ENCODE data around the gene PPP1R3F. TPM values are rescaled to one million over a fixed set of nuclear protein-coding genes. Genes with fewer than 3 reads are reported as not detected.

Gene PPP1R3F, protein sequence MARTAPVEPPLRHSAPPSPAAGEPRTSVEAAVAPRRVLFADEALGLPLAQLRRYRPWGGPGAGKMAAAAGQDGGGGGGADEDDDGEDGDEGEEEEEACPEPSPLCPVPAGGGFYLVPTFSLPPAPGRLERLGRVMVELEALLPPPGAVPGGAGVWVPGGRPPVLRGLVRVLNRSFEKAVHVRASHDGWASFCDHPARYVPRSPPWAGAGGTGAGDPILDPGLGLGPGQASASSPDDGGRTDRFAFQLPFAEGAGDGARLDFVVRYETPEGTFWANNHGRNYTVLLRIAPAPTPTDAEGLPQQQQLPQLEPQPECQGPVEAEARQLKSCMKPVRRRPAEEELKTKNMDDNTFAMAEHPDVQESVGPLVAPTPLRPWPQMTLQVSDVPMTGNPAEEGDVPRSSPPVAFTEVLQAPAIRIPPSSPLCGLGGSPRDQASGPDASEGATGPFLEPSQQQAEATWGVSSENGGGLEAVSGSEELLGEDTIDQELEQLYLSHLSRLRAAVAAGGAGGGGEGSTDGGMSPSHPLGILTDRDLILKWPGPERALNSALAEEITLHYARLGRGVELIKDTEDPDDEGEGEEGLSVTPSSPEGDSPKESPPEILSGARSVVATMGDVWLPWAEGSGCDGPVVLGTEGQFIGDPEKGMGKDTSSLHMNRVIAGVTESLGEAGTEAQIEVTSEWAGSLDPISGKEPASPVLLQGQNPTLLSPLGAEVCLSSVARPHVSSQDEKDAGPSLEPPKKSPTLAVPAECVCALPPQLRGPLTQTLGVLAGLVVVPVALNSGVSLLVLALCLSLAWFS
- 1 to 10 TPM; 8.6 to 9.7 (median 9.0) TPM for polyA plus RNA-seq (ENCODE audit: insufficient read length in 3 of 3)
- long read RNA-seq, donor 1, partial matches to known transcripts, result 0 of 6 reads
- long read RNA-seq, donor 1, other reads (novel, unspliced or antisense), result 5 of 6 reads
- long read RNA-seq, donor 2, partial matches to known transcripts, result 0 of 11 reads
- long read RNA-seq, donor 2, other reads (novel, unspliced or antisense), result 8 of 11 reads
- long read RNA-seq, donor 3, partial matches to known transcripts, result 0 of 2 reads
- long read RNA-seq, donor 3, other reads (novel, unspliced or antisense), result 0 of 2 reads
- long read RNA-seq, donor 4, partial matches to known transcripts, result 0 of 1 reads
- long read RNA-seq, donor 4, other reads (novel, unspliced or antisense), result 0 of 1 reads
- long read RNA-seq, donor 5, result 0 reads
- long read RNA-seq, donor 6, result 0 reads
- long read RNA-seq, donor 7, partial matches to known transcripts, result 0 of 3 reads
- long read RNA-seq, donor 7, other reads (novel, unspliced or antisense), result 0 of 3 reads
- long read RNA-seq, donor 8, partial matches to known transcripts, result 0 of 1 reads
- long read RNA-seq, donor 8, other reads (novel, unspliced or antisense), result 0 of 1 reads
- long read RNA-seq, donor 9, partial matches to known transcripts, result 0 of 3 reads
- long read RNA-seq, donor 9, other reads (novel, unspliced or antisense), result 0 of 3 reads
- long read RNA-seq, donor 10, result 0 reads
- long read RNA-seq, donor 11, partial matches to known transcripts, result 0 of 1 reads
- long read RNA-seq, donor 11, other reads (novel, unspliced or antisense), result 0 of 1 reads
- long read RNA-seq, donor 12, partial matches to known transcripts, result 0 of 2 reads
- long read RNA-seq, donor 12, other reads (novel, unspliced or antisense), result 0 of 2 reads
- long read RNA-seq, donor 13, partial matches to known transcripts, result 0 of 1 reads
- long read RNA-seq, donor 13, other reads (novel, unspliced or antisense), result 0 of 1 reads
- long read RNA-seq, donor 14, partial matches to known transcripts, result 0 of 8 reads
- long read RNA-seq, donor 14, other reads (novel, unspliced or antisense), result 5 of 8 reads
- long read RNA-seq, donor 15, partial matches to known transcripts, result 0 of 1 reads
- long read RNA-seq, donor 15, other reads (novel, unspliced or antisense), result 0 of 1 reads
- long read RNA-seq, donor 16, partial matches to known transcripts, result 0 of 1 reads
- long read RNA-seq, donor 16, other reads (novel, unspliced or antisense), result 0 of 1 reads

GRCh38 chrX:49269767-49270248 lies at the start of gene PPP1R3F:
Gene PPP1R3F, plus strand, starts transcription at chrX:49269793. Its CDS starts 77 bp downstream, at chrX:49269870.
- DNase-seq, result no peak

DNA sequence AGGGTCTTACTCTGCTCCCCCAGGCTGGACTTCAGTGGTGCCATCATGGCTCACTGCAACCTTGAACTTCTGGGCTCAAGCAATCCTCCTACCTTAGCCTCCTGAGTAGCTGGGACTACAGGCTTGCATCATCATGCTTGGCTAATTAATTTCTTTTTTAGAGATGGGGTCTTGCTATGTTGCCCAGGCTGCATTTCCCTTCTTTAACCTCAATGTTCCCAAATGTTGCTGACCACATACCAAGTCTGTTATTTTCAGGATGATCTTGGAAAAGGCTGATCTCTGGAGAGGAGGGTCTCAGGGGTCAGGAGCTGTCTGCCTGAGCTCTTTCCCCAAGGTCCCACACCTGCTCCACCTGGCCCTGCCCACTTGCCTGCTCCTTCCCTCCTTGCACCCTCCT lies 49.5 kb upstream of the PPP1R3F start:
- DNase-seq, result no peak

DNA sequence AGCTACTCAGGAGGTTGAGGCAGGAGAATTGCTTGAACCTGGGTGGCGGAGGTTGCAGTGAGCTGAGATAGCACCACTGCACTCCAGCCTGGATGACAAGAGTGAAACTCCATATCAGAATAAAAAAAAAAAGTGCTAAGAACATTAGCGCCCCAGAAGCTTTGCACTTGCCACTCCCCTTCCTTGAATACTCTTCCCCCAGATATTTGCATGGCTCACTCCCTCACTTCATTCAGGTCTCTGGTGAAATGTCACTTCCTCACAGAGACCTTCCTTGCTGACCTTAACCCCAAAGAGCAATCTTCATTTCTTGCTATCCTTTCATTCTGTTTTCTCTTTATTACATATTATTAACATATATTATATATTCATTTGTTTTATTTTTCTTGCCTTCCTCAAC lies 47.7 kb upstream of the PPP1R3F start:
- DNase-seq, result no peak

GRCh38 chrX:49225858-49226257 lies 43.7 kb upstream of the PPP1R3F start:
- DNase-seq, result no peak

- no peak for DNase-seq
These were observed 42.6 kb upstream of the PPP1R3F start for GRCh38 chrX:49226946-49227345.

- DNase-seq, result no peak
These were observed 41.9 kb upstream of the PPP1R3F start for GRCh38 chrX:49227726-49228125.

DNA sequence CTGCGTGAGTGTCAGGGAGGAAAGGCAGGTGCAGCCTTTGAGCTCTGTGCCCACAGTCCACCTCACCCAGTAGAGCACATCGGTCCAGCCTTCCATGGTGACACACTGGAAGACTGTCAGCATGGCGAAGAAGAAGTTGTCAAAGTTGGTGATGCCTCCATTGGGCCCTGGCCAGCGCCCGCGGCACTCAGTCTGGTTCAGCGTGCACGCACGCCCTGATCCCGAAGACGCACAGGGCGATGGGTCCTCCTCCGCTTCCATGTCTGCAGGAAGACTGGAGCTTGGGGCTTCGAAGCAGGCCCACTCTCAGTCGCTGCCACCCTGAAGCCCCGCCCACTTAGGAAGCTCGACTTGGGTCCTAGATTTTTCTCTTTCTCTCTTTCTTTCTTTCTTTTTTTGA lies 41.4 kb upstream of the PPP1R3F start:
- no peak for DNase-seq

DNA sequence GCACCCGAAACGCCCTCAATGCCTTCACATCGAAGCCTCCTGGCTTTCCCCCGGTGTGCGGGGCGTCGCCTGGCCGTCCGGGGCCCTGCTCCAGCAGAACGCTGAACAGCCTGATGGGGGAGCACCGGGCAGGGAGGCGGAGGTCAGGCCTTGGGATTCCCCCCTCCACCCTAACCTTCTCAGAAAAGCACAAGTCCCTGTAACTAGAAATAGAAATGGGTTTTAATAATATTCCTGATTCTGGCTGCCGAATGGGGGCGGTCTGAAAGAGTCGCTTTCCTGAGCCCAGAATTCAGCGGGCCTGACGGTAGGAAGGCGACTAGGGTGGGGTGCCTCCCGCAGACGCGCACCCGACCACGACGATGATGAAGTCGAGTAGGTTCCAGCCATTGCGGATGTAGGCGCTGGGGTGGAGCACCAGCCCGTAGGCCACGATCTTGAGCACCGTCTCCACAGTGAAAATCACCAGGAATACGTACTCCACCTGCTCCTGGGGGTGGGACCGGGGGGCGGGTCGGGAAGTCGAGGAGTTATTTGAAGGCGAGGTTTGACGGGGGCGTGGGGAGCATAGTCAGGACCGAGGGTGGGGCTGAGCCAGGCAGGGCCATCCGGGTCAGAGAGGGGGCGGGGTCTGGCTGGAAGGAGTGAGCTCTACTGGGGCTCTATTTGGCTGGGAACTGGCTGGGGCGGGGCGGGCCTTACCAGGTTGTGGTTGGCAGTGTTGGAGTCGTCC lies 38.9 kb upstream of the PPP1R3F start:
- DNase-seq, result no peak

- DNase-seq, result no peak
These were observed 38.1 kb upstream of the PPP1R3F start for GRCh38 chrX:49231333-49232000.

- DNase-seq, result no peak
These were observed 37.1 kb upstream of the PPP1R3F start for GRCh38 chrX:49232525-49232924.

DNA sequence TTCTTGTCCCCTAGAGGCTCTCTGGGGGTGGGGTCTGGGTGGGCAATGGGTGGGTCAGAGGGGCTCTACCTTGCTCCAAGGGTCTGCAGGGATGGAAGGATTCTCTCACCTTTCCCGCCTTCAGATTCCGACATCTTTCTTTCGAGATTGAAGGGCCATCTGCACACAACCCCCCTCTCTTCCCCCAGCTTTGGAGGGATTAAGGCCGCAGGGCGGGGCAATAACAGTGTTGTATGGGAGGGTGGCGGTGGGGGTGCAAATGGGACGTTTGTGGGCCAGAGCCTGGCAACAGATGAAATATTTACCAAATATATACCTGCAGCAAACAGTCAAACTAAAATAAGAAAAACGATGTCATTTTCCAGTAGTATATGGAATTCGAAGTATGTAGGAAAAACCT lies 36.4 kb upstream of the PPP1R3F start, which contains the start of gene CACNA1F:
TSS of gene CACNA1F (minus strand) at position 165 of the 400 bp plus-strand sequence. CDS start at position 134, 31 bp downstream.
- DNase-seq, result no peak

DNA sequence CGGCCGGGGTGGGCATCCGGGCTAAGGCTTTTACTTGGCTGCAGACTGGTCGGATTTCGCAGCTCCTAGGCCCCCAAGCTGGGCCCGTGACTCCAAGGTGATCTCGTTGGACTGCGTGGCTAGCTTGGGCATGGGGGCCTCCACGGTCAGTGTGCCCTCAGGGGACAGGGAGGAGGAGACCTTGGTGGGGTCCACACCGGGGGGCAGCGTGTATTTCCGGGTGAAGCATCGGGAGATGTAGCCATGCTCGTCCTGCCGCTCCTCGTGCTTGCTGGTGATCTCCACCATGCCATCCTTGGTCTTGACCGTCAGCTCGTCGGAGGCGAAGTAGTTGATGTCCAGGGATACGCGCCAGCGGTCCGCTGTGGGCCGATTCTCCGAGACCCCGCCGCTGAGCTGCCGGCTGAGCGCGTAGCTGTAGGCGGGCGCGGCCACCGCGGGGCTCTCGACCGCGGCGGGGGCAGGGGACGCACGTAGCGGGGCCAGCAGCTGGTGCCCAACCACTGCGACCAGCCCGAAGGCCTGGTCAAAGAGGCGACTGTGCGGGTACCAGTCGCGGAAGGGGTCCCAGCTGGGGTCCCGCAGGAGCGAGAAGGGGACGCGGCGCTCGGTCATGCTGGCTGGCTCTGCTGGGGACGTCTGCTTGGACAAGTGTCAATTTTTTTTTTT lies 35.6 kb upstream of the PPP1R3F start:
- DNase-seq, result no peak

DNA sequence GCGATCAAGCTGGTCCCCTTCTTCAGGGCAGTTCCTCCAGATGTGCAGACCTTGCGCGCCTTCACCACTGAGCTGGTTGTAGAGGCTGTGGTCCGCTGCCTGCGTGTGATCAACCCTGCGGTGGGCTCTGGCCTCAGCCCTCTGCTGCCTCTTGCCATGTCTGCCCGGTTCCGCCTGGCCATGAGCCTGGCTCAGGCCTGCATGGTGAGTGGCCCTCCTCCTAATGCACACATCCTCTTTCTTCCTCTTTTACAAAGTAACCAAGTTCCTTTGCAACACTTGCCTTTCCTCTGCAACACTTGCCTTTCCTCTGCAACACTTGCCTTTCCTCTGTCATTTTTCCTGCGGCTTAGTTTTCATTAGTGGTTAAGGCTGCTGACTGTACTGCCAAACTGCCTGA lies 32.5 kb upstream of the PPP1R3F start:
- DNase-seq, result no peak

GRCh38 chrX:49238735-49239134 lies 30.9 kb upstream of the PPP1R3F start:
- DNase-seq, result no peak

DNA sequence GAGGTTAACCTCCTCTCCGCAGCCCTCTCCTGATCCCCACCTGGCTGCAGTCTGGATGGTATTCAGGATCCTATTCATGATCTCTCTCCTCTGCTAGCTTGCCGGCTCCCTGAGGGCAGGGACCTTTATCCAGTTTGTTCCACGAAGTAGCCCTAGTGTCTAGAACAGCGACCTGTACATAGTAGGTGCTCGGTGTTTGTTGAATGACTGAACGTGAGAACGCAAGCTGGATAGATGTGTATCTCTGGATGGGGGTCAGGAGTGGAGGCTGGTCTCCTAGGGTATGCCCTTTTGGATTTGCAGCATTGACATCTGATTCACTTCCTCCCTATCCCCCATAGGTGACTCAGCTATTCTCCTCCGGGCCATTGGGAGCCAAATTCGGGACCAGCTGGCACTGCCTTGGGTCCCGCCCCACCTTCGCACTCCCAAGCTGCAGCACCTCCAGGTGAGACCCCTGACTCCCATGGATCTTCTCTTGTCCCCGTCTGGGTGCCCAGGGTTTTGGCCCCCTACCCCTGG lies 27.0 kb upstream of the PPP1R3F start:
- DNase-seq, result no peak

DNA sequence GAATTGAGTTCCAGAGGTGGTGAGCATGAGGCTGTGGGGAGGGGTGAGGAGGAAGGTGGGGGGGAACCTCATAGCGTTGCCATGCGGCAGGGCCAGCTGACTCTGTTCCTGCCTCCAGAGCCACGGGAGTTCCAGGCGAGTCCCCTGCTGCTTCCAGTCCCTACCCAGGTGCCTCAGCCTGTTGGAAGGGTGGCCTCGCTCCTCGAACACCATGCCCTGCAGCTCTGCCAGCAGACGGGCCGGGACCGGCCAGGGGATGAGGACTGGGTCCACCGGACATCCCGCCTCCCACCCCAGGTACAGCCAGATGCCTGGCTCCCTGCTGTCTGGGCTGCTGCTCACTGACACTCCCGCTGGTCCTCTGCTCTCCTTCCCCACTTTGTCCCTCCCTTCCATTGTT lies 26.4 kb upstream of the PPP1R3F start:
- no peak for DNase-seq

GRCh38 chrX:49244207-49244606 lies 25.4 kb upstream of the PPP1R3F start:
- DNase-seq, result no peak

DNA sequence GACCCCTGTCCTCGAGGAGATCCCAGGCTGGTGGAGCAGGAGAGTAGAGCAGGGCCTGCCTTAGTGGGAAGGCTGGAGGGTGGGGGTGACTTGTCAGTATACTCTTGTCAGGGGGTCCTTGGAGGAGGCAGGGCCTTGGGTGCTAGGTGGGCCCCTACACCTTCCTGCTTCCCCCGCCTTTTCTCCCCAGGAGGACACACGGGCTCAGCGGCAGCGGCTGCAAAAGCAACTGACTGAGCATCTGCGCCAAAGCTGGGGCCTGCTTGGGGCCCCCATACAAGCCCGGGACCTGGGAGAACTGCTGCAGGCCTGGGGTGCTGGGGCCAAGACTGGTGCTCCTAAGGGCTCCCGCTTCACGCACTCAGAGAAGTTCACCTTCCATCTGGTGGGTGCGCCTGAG lies 23.1 kb upstream of the PPP1R3F start:
- no peak for DNase-seq
